Progenitor cell of endocrine pancreas (in vitro differentiated cells): ENCODE data around the gene PLCB4. TPM values are rescaled to one million over a fixed set of nuclear protein-coding genes. Genes with fewer than 3 reads are reported as not detected.

Source experiments
- DNase-seq: peaks from one replicate; pipeline ENCODE4 v3.0.0; 2021; ENCODE audit warnings: low spot score; ENCODE audit not compliant: unreplicated experiment
- H3K27ac Mint-ChIP-seq: 2 replicates; pipeline ENCODE4 v1.8.0; 2021; ENCODE audit warnings: mild to moderate bottlenecking, moderate library complexity, mixed read lengths
- H3K27me3 Mint-ChIP-seq: 2 replicates; pipeline ENCODE4 v1.8.0; 2021; ENCODE audit warnings: mixed read lengths
- H3K36me3 Mint-ChIP-seq: 2 replicates; pipeline ENCODE4 v1.8.0; 2022; ENCODE audit warnings: mixed read lengths; ENCODE audit not compliant: insufficient read depth
- H3K4me1 Mint-ChIP-seq: 2 replicates; pipeline ENCODE4 v1.8.0; 2021; ENCODE audit warnings: low read depth, mixed read lengths
- H3K4me3 Mint-ChIP-seq: 2 replicates; pipeline ENCODE4 v1.8.0; 2021; ENCODE audit warnings: low read depth, mild to moderate bottlenecking, moderate library complexity, mixed read lengths
- H3K9me3 Mint-ChIP-seq: 2 replicates; pipeline ENCODE4 v1.8.0; 2021; ENCODE audit warnings: low read depth, mixed read lengths
- CTCF ChIP-seq: fragments of 200-600 bp; sonication (generic); IDR thresholded peaks from one replicate; pipeline ENCODE4 v1.5.0; 2021; ENCODE audit warnings: antibody characterized with exemption, mild to moderate bottlenecking; ENCODE audit not compliant: unreplicated experiment
- total RNA-seq: library from RNA; stranded (reverse); gene quantifications from 2 replicates; pipeline ENCODE4 v1.2.1, GENCODE V29; 2021

PLCB4 gene
- total RNA-seq, 1 donor from 2014 or later: 17.2 TPM

GRCh38 chr20:9485614-9486340, 416.9 kb downstream of the PLCB4 start:
- no peak for DNase-seq
- no peak for TF ChIP-seq CTCF
- Mint-ChIP-seq H3K9me3 (no peaks in the 10 kb centered on the region), H3K27me3 (peaks cover 9% of the 10 kb centered on the region), H3K4me1 (no peaks in the 10 kb centered on the region), H3K27ac (no peak overlapping the region), H3K4me3 (no peak overlapping the region), H3K36me3 (no peaks in the 10 kb centered on the region)

DNA sequence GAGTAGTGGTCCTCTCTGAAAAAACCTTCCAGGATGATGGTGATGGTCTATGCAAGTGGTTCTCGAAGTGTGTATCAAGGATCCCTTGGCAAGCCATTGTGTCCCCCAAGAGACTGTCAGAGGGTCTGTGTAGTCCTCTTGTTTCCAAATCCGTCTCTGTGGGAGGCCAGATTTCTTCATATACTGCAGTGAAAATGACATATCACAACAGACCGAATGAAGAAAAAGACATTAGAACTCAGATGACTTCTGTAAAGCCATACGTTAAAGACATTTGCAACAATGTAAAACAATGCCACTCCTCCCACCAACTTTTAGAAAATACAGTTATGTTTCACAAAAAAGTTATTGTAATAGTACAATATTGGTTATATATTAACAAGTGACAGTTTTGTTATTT, 418.3 kb downstream of the PLCB4 start:
- Mint-ChIP-seq H3K4me1 (no peaks in the 10 kb centered on the region), H3K4me3 (no peak overlapping the region), H3K9me3 (no peaks in the 10 kb centered on the region), H3K36me3 (no peaks in the 10 kb centered on the region), H3K27me3 (peaks cover 9% of the 10 kb centered on the region), H3K27ac (no peak overlapping the region)
- no peak for TF ChIP-seq CTCF
- DNase-seq: no peak

DNA sequence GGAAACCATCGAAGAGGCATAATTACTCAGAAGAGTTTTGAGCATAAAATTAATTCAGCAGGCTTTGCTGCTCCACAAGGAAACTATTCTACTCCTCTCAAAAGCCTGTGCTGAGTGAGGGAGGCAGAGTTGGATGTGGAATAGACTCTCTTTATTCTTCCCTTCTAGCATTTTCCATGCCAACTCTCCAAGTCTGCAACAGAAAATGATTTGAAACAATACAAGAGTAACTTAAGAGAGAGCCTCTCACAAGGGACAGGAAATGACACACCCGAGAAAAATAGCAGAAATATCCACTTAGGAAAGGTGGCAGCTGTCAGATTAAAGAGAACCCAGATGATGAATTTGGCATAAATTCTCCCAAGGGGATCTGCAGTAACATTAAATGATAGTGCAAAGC, 419.2 kb downstream of the PLCB4 start:
- Mint-ChIP-seq H3K27me3 (peaks cover 4% of the 10 kb centered on the region), H3K4me1 (no peaks in the 10 kb centered on the region), H3K4me3 (no peak overlapping the region), H3K36me3 (no peaks in the 10 kb centered on the region), H3K9me3 (no peaks in the 10 kb centered on the region), H3K27ac (no peak overlapping the region)
- DNase-seq: no peak
- TF ChIP-seq CTCF: no peak

- TF ChIP-seq CTCF: no peak
- Mint-ChIP-seq H3K36me3 (no peaks in the 10 kb centered on the region), H3K9me3 (no peaks in the 10 kb centered on the region), H3K27ac (no peak overlapping the region), H3K4me3 (no peak overlapping the region), H3K4me1 (no peaks in the 10 kb centered on the region), H3K27me3 (peaks cover 4% of the 10 kb centered on the region)
- no peak for DNase-seq
Measured at GRCh38 chr20:9490161-9490560, 421.3 kb downstream of the PLCB4 start.

GRCh38 chr20:9490631-9491030, 421.7 kb downstream of the PLCB4 start:
- DNase-seq: no peak
- H3K4me3 Mint-ChIP-seq: no peak overlapping the region
- no peak for TF ChIP-seq CTCF
- no peaks in the 10 kb centered on the region for H3K9me3 Mint-ChIP-seq
- no peaks in the 10 kb centered on the region for H3K36me3 Mint-ChIP-seq
- H3K4me1 Mint-ChIP-seq: no peaks in the 10 kb centered on the region
- peaks cover 4% of the 10 kb centered on the region for H3K27me3 Mint-ChIP-seq
- no peak overlapping the region for H3K27ac Mint-ChIP-seq
